DMS53 treated with DMSO at 0.1 percent for 48 hours (cell line): ENCODE data around the gene TNFRSF17.

Source experiments
- DNase-seq: peaks from one replicate; lab custom pipeline; 2025; ENCODE audit not compliant: unreplicated experiment; lab: John Stamatoyannopoulos, UW

TNFRSF17 gene

GRCh38 chr16:12000032-12000431 lies 35.0 kb downstream of the TNFRSF17 start:
- no peak for DNase-seq

- DNase-seq, result no peak
Measured at GRCh38 chr16:12002447-12003006, 37.5 kb downstream of the TNFRSF17 start.

GRCh38 chr16:12006637-12007036 lies 41.6 kb downstream of the TNFRSF17 start:
- DNase-seq, result no peak

GRCh38 chr16:12009462-12009861 lies 44.5 kb downstream of the TNFRSF17 start:
- no peak for DNase-seq

DNA sequence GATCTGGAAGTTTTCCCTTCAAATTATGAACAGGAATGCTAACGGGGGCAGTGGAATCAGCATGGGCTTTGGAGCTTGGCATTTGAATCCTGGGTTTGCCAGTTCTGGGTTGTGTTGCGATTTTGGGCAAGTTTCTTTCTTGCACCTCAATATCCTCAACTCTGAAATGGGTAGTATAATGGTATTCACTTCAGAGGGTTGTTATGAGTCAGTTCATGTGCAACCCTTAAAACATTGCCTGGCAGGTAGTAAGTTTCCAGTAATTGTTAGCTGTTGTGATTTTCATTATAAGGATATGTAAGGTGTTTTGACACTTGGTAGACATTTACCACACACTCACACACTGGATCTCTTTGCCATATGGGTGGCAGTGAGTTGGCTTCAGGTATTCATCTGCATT lies 44.9 kb downstream of the TNFRSF17 start:
- DNase-seq, result no peak

GRCh38 chr16:12010388-12011251 lies 45.6 kb downstream of the TNFRSF17 start:
- DNase-seq, result no peak

DNA sequence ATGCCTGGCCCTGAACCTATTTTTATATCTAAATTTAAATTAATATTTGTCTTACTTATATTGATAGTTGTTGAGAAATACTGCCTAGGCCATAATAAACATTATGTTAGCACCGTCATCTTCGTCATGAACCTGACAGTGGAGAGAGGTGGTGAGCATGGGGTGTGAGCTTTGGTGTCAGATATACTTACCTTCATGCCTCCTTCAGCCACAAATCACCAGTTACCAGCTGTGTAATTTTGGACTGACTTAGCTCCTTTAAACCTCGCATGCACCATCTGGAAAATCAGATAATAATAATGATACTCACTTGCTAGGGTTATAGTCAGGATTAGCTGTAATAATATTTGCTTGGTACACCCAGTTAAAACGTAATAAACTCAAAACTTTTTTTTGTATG lies 46.6 kb downstream of the TNFRSF17 start:
- no peak for DNase-seq

DNA sequence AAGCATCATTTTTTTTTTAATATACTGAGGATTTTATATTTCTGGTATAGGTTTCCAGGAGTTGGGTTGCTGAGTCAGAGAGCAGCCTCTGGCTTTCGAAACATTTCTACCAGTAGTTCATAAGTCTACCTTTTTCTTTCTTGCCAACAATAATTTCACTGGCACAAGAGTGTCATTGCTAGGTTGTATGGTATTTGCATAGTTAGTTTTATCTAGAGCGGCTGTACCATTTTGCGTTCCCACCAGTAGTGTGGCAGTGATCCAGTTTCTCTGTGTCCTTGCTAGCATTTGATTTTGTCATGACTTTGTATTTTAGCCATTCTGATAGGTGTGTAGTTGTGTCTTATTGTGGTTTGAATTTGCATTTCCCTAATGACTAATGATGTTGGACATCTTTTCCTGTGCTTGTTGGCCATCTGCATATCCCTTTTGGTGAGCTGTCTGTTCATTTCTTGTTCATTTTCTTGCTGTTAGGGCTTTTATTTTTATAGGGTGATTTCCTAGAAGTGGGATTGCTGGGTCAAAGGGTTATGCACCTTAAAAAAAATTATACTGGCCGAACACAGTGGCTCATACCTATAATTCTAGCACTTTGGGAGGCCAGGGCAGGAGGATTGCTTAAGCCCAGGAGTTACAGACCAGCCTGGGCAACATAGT lies 51.4 kb downstream of the TNFRSF17 start:
- no peak for DNase-seq

GRCh38 chr16:12017558-12017957 lies 52.5 kb downstream of the TNFRSF17 start:
- no peak for DNase-seq
